GM19372 (cell line): ENCODE results near the gene TSPO.
A peak's percentile ranks its signal among the peaks of the same experiment; 100 is the strongest.
"Not testable (repeated sequence)": the region's sequence is repeated elsewhere in the genome, so short reads cannot be mapped to it uniquely, and the experiment has no call there.

ENCODE experiments used
- ATAC-seq: cut with Tn5 transposase; IDR thresholded peaks from one replicate; pipeline ENCODE4 v1.9.1; 2021; ENCODE audit warnings: mild to moderate bottlenecking, low read depth, moderate library complexity; ENCODE audit not compliant: unreplicated experiment

The TSPO gene

DNA sequence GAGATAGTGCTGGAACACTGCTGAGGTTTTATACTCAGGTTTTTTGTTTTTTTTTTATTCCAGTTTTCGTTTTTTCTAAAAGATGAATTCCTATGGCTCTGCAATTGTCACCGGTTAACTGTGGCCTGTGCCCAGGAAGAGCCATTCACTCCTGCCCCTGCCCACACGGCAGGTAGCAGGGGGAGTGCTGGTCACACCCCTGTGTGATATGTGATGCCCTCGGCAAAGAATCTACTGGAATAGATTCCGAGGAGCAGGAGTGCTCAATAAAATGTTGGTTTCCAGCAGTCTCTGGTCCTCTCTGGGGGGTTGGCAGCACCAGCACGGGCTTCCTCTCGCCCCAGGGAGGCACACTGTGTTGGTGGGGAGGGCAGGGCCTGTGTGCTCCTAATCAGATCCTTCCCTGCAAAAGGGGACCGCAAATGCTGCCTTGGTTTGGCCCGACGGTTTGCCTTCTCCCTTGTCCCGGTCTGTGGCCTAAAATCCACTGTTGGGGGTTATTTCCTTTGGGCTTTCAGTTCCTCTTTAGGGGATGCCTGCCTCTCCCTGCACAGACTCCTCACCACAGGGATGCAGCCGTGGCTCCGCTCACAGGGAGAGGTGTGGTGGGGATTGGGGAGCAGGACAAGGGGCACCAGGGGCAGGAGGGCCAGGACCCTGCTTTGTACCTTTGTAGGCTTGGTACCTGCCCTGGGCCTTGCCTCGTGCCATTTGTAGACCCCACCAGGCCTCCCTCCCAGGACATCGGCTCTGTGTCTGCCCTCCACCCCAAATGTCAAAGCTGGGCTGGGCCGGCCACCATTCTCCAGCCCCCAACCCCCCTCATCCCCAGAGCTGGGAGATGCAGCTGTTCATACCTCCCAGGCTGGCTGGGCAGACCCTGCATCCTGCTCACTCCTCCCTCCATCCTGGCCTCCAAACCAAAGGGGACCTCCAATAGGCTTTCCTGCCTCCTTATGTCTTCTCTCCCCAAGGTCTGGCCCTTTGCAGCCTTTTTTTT, 21.6 kb upstream of the TSPO start:
- no peak for ATAC-seq

DNA sequence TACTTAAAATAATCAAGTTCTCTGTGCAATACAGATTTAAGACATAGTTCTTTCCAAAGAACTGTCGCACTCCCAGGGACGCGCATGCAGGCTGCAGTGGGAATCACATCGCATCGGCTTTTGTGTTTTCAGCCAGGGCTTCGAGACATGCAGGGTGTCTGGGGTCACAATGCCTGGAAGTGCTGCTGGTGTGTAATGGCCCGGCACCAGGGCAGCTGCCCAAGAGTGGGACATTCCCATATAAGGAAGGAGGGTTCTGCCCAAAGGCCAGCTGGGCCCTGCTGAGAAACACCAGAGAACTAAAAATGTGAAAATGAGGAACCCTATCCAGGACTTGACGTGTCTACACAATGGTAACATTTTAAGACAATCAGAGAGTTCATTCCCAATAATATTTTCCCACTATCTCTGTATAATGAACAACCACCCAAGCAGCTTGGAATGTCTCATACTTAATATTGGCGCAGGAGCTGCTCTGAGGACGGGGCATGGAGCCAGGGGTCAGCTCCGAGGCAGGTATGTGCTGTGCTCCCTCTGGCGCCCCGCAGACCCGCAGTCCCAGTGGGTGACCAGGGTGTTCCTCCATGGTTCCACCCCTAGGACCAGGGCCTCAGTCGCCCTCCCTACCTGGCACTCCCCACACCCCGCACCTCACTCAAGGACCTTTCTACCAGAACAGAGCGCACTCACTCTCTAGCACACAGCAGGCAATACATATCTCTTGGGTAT, 19.4 kb upstream of the TSPO start:
- no peak for ATAC-seq

DNA sequence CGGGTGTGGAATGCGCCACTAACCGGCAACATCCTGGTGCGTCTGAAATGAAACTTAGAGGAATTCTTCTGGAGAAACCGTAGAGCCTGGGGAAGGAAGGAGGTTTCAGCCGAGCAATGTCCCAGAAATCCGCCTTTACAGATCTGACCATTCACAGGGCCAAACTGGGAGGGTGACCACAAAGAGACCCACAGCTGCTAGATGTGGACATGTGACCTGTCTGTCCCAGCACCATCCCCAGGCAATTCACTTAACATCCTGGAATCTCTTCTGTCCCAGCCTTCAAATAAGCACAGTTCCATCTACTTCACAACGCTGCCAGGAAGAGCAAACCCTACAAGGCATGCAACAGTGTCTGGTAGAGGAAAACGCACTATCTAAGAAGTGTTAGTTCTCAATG, 18.0 kb upstream of the TSPO start:
- no peak for ATAC-seq

DNA sequence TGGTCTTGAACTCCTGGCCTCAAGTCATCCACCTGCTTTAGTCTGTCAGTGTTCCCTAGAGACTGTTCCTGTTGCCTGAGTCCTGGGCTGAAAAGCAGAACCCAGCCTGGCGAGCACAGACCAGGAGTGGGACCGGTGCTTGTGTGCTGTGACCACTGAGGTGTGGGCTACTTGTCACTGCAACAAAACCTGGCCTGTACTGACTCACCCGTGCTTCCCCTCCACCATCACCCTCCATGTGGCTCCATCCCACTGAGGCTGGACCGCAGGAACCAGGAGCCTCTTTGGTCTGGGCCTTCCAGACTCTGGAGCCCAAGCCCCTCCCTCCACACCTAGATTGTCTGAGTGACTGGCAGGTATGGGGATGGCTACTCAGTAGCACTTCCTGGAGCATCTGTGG, 16.8 kb upstream of the TSPO start:
- no peak for ATAC-seq

DNA sequence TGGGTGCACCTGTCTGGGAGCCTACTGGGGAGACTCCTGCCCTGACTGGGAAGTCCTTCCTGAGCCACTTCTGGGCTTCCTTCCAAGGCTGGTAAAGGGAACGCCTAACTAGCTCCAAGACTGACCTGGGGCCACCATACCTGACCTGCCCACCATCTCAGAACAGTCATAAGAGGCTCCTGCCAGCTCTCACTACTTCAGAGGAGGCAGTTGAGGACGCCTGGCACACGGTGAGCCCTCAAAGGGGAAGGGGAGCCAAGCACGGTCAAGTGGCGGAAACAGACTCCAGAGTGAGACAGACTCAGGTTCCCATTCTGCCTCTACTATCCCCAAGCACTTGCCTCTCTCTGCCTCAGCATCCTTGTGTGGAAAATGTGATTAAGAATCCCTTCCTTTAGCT, 15.8 kb upstream of the TSPO start:
- no peak for ATAC-seq

DNA sequence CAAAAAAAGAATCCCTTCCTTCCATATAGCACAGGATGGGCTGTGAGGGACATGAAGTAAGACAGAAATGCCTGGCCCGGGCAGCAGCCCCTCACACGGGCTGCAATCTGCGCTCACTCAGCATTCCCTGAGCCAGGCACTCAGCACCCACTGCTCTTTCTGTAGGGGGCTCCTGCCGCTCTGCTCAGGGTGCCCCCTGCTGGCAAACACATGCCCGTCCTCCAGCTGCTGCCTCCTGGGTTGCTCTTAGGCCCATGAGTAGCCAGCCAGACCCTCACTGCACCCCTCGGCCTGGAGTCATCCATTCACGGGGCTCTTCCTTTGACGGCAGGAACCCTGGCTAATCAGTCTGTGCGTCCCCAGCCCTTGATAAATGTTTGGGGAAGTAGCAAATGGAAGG, 15.1 kb upstream of the TSPO start:
- no peak for ATAC-seq

DNA sequence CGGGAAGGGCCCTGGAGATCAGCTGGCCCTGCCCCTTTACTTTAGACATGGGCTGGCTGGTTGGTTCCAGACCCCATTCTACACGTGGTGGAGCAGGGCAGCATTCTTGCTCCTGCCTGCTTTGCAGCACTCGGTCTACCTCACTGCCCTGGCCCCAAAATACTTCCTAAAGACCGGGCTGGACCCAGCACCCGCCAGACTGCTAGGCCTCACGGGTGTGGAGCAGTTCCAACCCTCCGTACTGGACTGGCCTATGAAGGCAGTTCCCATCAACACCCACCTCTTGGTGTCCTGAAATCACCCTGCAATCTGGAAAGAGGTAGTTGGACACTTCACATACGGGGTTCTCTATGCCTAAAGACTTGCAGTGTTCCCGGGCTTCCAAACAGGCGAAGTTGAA, 14.6 kb upstream of the TSPO start:
- no peak for ATAC-seq

DNA sequence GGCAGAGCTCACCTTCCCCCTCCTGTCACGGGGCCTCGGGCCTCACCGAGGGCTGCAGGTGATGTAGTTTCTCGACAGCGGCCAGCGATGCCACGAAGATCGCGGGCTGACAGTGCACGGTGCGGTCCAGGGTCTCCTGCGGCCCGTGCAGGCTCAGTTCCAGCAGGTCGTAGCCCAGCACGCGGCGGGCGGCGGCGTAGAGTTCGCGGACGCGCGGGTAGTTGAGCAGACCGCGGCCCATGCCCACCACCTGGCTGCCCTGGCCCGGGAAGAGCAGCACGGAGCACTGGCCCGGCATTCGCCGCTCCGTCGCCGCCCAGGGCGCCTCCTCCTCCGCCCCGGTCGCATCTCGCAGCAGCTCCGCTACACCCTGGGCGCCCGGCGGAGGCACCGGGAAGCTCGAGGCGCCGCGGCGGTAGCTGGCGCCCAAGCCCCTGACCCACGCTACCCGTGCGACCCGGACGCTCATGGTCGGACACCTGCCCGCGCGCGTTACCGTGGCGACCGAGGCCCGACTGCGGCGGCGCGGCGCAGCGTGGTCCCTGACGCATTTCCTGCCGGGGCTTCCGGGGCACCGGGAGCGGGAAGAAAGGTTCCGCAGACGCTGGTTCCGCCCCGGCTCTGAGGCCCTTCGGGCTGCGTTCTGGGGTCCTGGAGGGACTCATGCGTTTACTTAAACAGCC, 8.3 kb upstream of the TSPO start, which contains the start of gene MCAT:
MCAT (minus strand) TSS at position 519 of the 683 bp plus-strand sequence; CDS start at position 469, 50 bp downstream.
- peak; percentile 67 for ATAC-seq

DNA sequence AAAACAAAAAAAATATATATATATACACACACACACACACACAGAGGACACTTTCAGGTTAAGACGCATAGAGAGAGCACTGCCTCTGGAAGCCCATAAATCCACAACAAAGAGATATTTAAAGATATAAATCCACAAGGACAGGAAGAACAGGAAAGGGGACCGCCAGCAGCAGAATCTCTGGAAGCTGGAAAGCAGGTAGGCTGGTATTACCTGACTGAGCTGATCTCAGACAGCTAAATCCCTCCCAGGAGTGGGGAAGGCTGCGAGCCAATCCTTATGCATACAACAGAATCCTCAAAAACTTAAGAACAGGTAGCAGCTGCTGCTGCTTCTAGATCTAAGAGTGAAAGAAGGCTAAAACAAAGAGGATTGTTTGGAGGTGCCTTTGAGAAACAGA, 6.4 kb upstream of the TSPO start:
- ATAC-seq = no peak

DNA sequence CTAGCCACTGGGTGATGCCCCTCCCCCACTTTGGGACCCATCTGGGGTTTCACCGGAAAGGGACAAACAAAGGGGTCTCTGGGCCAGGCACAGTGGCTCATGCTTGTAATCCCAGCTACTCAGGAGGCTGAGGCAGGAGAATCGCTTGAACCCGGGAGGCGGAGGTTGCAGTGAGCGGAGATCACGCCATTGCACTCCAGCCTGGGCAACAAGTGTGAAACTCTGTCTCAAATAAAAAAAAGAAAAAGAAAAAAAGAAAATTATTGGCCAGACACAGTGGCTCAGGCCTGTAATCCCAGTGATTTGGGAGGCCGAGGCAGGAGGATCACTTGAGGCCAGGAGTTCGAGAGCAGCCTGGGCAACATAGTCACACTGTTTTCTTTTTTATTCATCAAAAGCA, 6.0 kb upstream of the TSPO start:
- ATAC-seq = not testable (repeated sequence)

DNA sequence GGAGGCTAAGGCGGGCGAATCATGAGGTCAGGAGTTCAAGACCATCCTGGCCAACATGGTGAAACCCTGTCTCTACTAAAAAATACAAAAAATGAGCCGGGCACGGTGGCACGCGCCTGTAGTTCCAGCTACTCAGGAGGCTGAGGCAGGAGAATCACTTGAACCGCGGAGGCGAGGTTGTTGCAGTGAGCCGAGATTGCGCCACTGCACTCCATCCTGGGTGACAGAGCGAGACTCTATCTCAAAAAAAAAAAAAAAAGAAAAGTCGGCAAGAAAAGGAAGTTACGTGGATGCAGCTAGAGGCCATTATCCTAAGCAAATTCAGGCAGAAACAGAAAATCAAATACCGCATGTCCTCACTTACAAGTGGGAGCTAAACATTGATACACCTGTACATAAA, 5.0 kb upstream of the TSPO start:
- ATAC-seq = not testable (repeated sequence)

DNA sequence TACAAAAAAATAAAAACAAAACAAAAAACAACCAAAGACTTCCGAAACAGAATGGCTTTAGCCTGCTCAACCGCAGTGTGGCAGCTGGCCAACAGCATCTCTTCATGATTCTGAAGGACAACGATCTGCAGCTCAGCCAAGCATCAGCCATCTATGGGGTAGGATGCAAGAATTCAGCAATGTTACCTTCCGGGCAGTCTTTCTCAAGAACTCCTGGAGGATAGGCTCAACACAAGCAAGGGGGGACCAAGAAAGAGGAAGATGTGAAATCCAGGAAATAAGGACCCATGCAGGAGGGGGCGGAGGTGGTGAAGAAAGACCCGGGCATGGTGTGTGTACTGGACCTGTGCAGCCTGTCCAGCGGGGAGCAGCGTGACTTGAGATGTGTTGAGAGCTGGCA, 3.5 kb upstream of the TSPO start:
- ATAC-seq = no peak

DNA sequence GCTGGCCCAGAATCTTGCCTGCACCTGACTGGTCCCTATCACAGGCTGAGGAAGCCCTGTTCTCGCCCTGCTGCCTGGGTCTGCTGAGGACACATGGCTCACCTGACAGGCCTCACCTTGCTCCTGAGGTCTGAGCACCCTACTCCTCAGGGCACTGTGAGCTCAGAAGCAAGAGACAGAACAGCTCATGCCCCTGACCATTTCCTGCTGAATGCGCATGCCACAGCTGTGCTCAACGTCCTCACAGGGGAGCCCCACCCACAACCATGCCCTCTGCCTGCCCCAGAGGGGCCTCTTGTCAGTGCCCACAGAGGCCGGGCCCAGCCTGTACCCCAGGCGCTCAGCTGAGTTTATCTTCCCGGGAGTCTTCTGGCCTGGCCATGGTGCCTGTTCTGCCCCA, 2.8 kb upstream of the TSPO start:
- ATAC-seq = no peak

DNA sequence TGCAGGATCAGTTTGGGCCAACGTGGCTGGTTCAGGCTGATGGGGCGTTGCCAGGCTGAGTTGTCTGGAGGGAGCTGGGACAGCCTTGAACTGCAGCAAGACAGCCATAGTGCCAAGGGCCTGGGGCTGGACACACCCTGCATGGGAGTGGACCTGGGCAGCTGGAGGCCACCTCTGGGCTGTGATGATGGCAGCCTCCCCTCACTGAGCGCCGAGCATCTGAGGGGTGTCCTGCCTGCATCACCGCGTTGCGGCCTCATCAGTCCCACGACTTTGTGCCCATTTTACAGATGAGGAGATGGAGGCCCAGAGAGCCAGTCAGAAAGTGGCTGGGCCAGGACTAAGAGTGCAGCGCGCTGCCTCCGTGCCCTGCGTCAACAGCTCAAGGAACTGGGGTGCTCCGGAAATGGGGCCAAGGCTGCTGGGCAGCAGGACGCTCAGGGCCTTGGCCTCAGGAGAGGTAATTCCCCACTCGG, 590 bp upstream of the TSPO start:
- no peak for ATAC-seq

DNA sequence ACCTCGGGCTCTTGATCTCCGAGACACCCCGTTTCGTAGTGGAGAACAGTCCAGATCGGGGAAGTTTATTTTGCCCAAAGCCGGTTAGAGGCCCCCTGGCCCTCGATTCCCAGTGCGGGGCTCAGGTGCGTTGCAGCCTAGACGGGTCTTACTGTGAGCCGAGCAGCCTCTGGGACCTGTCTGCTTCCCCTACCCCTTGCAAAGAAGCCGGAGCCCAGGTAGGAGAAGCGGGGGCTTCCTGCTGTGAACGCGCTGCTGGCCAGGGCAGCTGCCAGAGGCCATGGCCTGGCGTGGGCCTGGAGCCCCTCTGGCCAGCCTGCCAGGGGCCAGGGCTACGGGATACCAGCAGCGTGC, 621 bp downstream of the TSPO start:
- no peak for ATAC-seq

DNA sequence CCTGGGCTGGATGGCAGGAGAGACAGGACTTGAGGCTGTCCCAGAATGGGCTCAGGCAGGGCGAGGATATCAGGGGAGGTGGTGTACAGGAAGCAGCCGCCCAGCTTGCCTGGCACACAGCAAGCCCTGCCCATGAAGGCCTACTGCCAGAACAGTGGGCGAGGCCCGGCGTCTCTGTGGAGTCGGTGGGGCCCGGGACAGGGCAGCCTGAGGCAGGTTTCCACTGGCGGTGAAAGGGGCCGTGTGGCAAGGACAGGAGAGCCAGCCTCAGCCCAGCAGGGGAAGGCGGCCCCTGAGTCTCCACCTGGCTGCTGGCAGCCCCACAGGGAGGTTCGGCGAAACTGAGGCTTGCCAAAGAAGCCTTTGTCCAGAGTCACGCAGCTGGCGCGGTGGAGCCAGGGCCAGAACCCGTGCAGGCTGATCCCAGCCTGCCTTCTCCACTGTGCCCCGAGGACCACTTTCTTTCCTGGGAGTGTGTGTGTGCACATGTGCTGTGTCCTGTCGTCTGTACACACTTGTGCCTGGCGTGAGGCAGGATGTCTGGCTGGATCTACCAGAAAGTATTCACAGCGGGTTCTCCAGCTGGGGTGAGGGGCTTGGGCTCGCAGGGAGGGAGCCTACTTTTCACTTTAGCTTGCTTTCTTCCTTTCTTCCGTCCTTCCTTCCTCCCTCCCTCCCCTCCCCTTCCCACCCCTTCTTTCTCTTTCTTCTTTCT, 1.2 kb downstream of the TSPO start:
- ATAC-seq = no peak

DNA sequence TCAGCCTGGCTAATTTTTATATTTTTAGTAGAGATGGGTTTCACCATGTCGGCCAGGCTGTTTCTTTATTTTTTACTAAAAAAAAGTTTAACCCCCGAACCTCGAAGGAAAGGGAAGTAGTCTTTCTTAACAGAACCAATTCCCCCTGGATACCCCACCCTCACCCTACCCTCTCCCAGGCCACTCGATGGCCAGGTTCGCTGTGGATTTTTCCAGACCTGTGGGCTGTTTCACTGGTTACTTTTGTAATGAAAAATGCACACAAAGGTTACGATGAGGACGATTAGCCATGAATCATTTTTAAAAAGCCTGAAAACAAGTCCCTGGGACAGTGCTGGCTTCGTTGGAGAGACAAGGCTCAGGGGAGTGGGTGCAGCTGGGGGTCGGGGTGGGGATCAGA, 2.5 kb downstream of the TSPO start:
- no peak for ATAC-seq

DNA sequence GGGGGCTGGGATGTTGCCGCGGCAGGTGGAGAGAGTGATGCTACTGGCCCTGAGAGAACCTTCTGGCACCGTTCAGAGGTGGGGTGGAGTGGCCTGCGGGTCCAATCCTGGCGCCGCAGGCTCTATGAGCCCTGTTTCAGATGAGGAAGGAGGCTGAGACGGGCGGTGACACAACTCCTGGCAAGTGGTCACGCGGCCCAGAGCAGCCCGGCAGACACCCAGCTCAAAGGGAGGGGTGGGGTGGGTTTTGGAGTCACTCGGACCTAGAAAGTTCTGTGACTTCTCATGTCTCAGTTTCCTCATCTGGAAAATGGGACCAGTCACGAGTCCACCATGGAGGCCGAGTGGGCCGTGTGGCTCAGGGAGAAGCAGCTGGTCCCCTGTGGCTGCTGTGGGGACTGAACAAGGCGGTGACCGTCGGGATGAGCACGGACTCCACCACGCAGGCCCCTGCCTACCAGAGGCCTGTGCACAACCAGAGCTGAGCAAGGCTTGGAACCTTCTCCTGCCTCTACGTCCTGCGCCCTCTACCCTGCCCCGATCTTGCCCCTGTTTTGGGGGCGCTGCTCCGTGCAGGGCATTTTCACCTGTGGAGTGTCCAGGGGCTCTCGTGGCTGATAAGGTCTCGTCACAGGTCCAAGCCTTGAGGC, 3.7 kb downstream of the TSPO start:
- ATAC-seq = no peak

DNA sequence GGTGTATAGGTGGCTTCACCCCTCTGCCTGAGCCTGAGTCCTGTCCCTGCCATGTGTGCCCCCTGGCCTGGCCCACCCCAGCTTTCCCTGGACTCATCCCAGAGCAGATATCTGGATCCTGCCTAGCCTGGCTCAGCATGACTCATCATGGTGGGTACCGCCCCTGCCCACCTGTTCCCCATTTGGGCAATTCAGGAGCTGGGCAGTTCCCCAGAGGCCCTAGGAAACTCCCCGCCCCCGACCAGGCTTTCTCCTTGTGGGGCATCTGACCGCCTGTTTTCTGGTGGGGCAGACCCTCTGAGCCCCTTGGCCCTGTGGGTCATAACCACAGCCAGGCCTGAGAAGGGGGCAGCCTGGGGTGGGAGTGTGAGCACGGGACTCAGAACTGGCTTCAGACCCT, 4.4 kb downstream of the TSPO start:
- ATAC-seq = no peak

DNA sequence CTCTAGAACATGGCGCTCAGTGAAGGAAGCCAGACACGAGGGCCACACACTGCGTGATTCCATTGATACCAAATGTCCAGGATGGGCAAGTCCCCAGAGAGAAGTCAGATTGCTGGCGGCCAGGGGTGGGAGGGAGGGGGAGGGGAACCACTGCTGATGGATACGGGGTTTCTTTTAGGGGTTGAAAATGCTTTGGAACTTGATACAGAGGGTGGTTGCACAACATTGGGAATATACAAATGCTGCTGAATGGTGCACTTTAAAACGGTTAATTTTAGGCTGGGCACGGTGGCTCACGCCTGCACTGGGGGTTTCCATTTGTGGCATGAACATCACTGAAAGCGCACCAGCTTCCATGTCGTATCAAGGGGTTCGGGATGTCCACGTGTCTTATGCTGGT, 5.1 kb downstream of the TSPO start:
- ATAC-seq = no peak
